H9 (cell line): Measurements from ENCODE around the gene AGGF1. TPM values are rescaled to one million over a fixed set of nuclear protein-coding genes. Genes with fewer than 3 reads are reported as not detected.

Source experiments
- DNase-seq: peaks from one replicate; pipeline ENCODE4 v3.0.0-alpha.2; 2017
- H2AFZ ChIP-seq: one replicate; pipeline ENCODE4 v1.6.1; 2013; ENCODE audit warnings: mild to moderate bottlenecking, low read length, control low read depth, moderate library complexity
- H2AK5ac ChIP-seq: 2 replicates; pipeline ENCODE4 v1.6.1; 2013; ENCODE audit warnings: low read length, control low read depth, mixed read lengths; ENCODE audit not compliant: insufficient read length
- H2BK120ac ChIP-seq: one replicate; pipeline ENCODE4 v1.6.1; 2013; ENCODE audit warnings: low read depth, mild to moderate bottlenecking, low read length, control low read depth, inconsistent platforms; ENCODE audit not compliant: poor library complexity, severe bottlenecking
- H2BK12ac ChIP-seq: 2 replicates; pipeline ENCODE4 v1.6.1; 2013; ENCODE audit warnings: low read length, control low read depth, mixed read lengths, low read depth; ENCODE audit not compliant: insufficient read length
- H2BK15ac ChIP-seq: 2 replicates; pipeline ENCODE4 v1.6.1; 2013; ENCODE audit warnings: low read depth, low read length, control low read depth
- H2BK20ac ChIP-seq: one replicate; pipeline ENCODE4 v1.6.1; 2013; ENCODE audit warnings: low read depth, mild to moderate bottlenecking, low read length, control low read depth, inconsistent platforms; ENCODE audit not compliant: poor library complexity, severe bottlenecking
- H2BK5ac ChIP-seq: 2 replicates; pipeline ENCODE4 v1.6.1; 2013; ENCODE audit warnings: low read length, control low read depth, mixed read lengths; ENCODE audit not compliant: insufficient read length
- H3K14ac ChIP-seq: 2 replicates; pipeline ENCODE4 v1.6.1; 2013; ENCODE audit warnings: low read length, control low read depth; ENCODE audit not compliant: insufficient read depth
- H3K18ac ChIP-seq: 2 replicates; pipeline ENCODE4 v1.6.1; 2013; ENCODE audit warnings: low read depth, mild to moderate bottlenecking, mixed read lengths, low read length, control low read depth; ENCODE audit not compliant: insufficient read length
- H3K23ac ChIP-seq: 2 replicates; pipeline ENCODE4 v1.6.1; 2013; ENCODE audit warnings: low read length, control low read depth, mixed read lengths, low read depth; ENCODE audit not compliant: insufficient read length
- H3K23me2 ChIP-seq: 2 replicates; pipeline ENCODE4 v1.6.1; 2013; ENCODE audit warnings: low read depth, mild to moderate bottlenecking, mixed read lengths, low read length, control low read depth; ENCODE audit not compliant: insufficient read length, poor library complexity, severe bottlenecking
- H3K27ac ChIP-seq: 2 replicates; pipeline ENCODE4 v1.5.1; 2013; ENCODE audit warnings: low read length, control low read depth, mixed read lengths, low read depth; ENCODE audit not compliant: insufficient read length
- H3K27me3 ChIP-seq: 2 replicates; pipeline ENCODE4 v1.6.1; 2013; ENCODE audit warnings: low read length, control low read depth, inconsistent platforms; ENCODE audit not compliant: insufficient read depth
- H3K4ac ChIP-seq: 2 replicates; pipeline ENCODE4 v1.6.1; 2013; ENCODE audit warnings: low read depth, mild to moderate bottlenecking, control low read depth, inconsistent platforms, low read length, moderate library complexity
- H3K4me1 ChIP-seq: 2 replicates; pipeline ENCODE4 v1.6.1; 2013; ENCODE audit warnings: low read length, control low read depth, inconsistent platforms; ENCODE audit not compliant: insufficient read depth
- H3K4me2 ChIP-seq: 2 replicates; pipeline ENCODE4 v1.6.1; 2013; ENCODE audit warnings: low read length, control low read depth, mixed read lengths; ENCODE audit not compliant: insufficient read length, insufficient read depth
- H3K56ac ChIP-seq: 2 replicates; pipeline ENCODE4 v1.6.1; 2013; ENCODE audit warnings: low read depth, mild to moderate bottlenecking, mixed read lengths, low read length, control low read depth; ENCODE audit not compliant: insufficient read length
- H3K79me1 ChIP-seq: 2 replicates; pipeline ENCODE4 v1.6.1; 2013; ENCODE audit warnings: low read depth, mild to moderate bottlenecking, moderate library complexity, low read length, control low read depth, inconsistent platforms; ENCODE audit not compliant: insufficient read depth, poor library complexity, severe bottlenecking
- H3K79me2 ChIP-seq: 2 replicates; pipeline ENCODE4 v1.6.1; 2013; ENCODE audit warnings: low read length, control low read depth, inconsistent platforms; ENCODE audit not compliant: insufficient read depth
- H3K9ac ChIP-seq: 2 replicates; pipeline ENCODE4 v1.6.1; 2013; ENCODE audit warnings: low read length, control low read depth, mixed read lengths; ENCODE audit not compliant: insufficient read length; ENCODE audit errors: extremely low read depth
- H3K9me3 ChIP-seq: one replicate; pipeline ENCODE4 v1.6.1; 2013; ENCODE audit warnings: low read depth, low read length, inconsistent platforms; ENCODE audit not compliant: control insufficient read depth
- H3T11ph ChIP-seq: one replicate; pipeline ENCODE4 v1.6.1; 2013; ENCODE audit warnings: mild to moderate bottlenecking, low read length, control low read depth, inconsistent platforms
- H4K20me1 ChIP-seq: one replicate; pipeline ENCODE4 v1.6.1; 2013; ENCODE audit not compliant: control insufficient read depth, insufficient read length, insufficient read depth
- H4K5ac ChIP-seq: 2 replicates; pipeline ENCODE4 v1.6.1; 2013; ENCODE audit warnings: low read depth, mild to moderate bottlenecking, mixed read lengths, low read length, control low read depth; ENCODE audit not compliant: insufficient read length
- H4K8ac ChIP-seq: replicated peaks from 2 replicates; pipeline ENCODE4 v1.6.1; 2013; ENCODE audit warnings: low read length, control low read depth, mixed read lengths, low read depth; ENCODE audit not compliant: insufficient read length
- H4K91ac ChIP-seq: 2 replicates; pipeline ENCODE4 v1.6.1; 2013; ENCODE audit warnings: low read depth, mild to moderate bottlenecking, moderate library complexity, mixed read lengths, low read length, control low read depth; ENCODE audit not compliant: insufficient read length
- H3K27ac Mint-ChIP-seq, 3 experiments: 2 replicates in 2 of 3; 3 replicates in 1 of 3; pipeline ENCODE4 v1.8.0; 2020 to 2021; ENCODE audit warnings: mixed read lengths in 3 of 3, mild to moderate bottlenecking in 1 of 3, moderate library complexity in 1 of 3
- H3K27me3 Mint-ChIP-seq: 2 replicates; pipeline ENCODE4 v1.8.0; 2021; ENCODE audit warnings: low read depth, mild to moderate bottlenecking, moderate library complexity, mixed read lengths
- H3K36me3 Mint-ChIP-seq, 3 experiments: 2 replicates in 2 of 3; 3 replicates in 1 of 3; pipeline ENCODE4 v1.8.0; 2020 to 2021; ENCODE audit warnings: low read depth in 3 of 3, mixed read lengths in 3 of 3; ENCODE audit not compliant: insufficient read depth in 1 of 3
- H3K4me1 Mint-ChIP-seq, 2 experiments: 2 replicates each; pipeline ENCODE4 v1.8.0; 2020; ENCODE audit warnings: mixed read lengths in 2 of 2
- H3K4me3 Mint-ChIP-seq, 2 experiments: 2 replicates in 1 of 2; 3 replicates in 1 of 2; pipeline ENCODE4 v1.8.0; 2020 to 2021; ENCODE audit warnings: mild to moderate bottlenecking in 2 of 2, mixed read lengths in 2 of 2, moderate library complexity in 1 of 2
- H3K9me3 Mint-ChIP-seq, 2 experiments: 2 replicates in 1 of 2; 3 replicates in 1 of 2; pipeline ENCODE4 v1.8.0; 2020; ENCODE audit warnings: mild to moderate bottlenecking in 2 of 2, mixed read lengths in 2 of 2, moderate library complexity in 1 of 2
- WGBS: extraction: QIAGEN DNeasy Blood & Tissue Kit; methylation state at CpG from one replicate; pipeline ENCODE4 v1.1.7; 2013; ENCODE audit warnings: missing lambda C conversion rate, low lambda C conversion rate, mixed read lengths; ENCODE audit not compliant: insufficient read length; ENCODE audit errors: extremely low coverage; 5-methylcytosine and 5-hydroxymethylcytosine counted together
- total RNA-seq: library from RNA; stranded (reverse); gene quantifications from 2 replicates; pipeline ENCODE4 v1.2.1, GENCODE V29; 2021
- TF ChIP-seq, protein P1 (sequence below): fragments of 200-600 bp; sonication (generic); conservative IDR thresholded peaks from 3 replicates; pipeline ENCODE4 v1.8.0; 2021; ENCODE audit warnings: antibody characterized with exemption, mild to moderate bottlenecking

The AGGF1 gene
- total RNA-seq, 1 experiment from 2014 or later, result 13.6 TPM

DNA sequence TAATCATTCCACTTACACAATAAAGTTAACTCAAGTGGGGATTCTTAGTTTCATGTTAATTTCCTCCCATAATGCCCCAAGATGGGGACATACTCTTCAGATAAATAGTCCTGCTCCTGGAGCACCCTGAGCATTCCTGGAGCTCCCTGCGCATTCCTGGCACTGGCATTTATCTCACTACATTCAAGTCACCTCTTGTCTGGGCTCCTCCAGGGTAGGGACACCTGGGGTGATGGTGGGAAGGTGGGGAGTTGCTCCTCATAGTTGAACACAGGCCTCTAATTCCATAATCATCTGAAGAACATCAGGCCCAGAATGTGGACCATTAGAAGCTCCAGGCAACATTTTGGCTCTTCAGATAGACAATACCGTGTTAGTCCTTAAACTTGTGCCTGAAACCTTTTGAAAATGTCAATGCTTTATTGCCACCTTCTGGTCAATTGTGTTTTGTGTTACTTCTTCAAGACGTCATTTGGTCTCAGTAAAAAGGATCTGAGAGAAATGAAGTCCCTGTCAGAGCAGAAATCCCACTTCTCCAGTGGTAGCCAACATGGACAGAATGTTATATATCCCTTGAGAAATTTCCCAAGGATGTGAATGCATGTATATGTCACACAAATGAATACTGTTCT is 14.2 kb upstream of the AGGF1 start:
- Histone ChIP-seq H2BK12ac (no peak overlapping the region), H3K14ac (no peak overlapping the region), H3K56ac (no peak overlapping the region), H3K4me1 (no peaks in the 10 kb centered on the region), H2BK20ac (no peak overlapping the region), H2AFZ (no peak overlapping the region), H3K27me3 (no peaks in the 10 kb centered on the region), H2BK120ac (no peak overlapping the region), H3K79me1 (no peaks in the 10 kb centered on the region), H3K23ac (no peak overlapping the region), H3K9me3 (no peaks in the 10 kb centered on the region), H3K79me2 (no peaks in the 10 kb centered on the region), H3K23me2 (no peaks in the 10 kb centered on the region), H3K9ac (no peak overlapping the region), H3K27ac (no peak overlapping the region), H3T11ph (no peak overlapping the region), H2BK5ac (no peak overlapping the region), H2AK5ac (no peak overlapping the region), H3K4me2 (no peak overlapping the region), H4K91ac (no peak overlapping the region), H3K4ac (no peak overlapping the region), H4K8ac (no peak overlapping the region), H4K20me1 (no peaks in the 10 kb centered on the region), H4K5ac (no peak overlapping the region), H3K18ac (no peak overlapping the region), H2BK15ac (no peak overlapping the region)
- WGBS, result no CpG with 5 or more reads among the region's 3 CpGs
- Mint-ChIP-seq H3K4me1 (peaks cover 6% of the 10 kb centered on the region in 2 experiments), H3K27ac (no peak overlapping the region), H3K4me3 (no peak overlapping the region), H3K27me3 (peaks cover 3% of the 10 kb centered on the region), H3K36me3 (no peaks in the 10 kb centered on the region), H3K9me3 (no peaks in the 10 kb centered on the region)
- TF ChIP-seq, protein P1, sequence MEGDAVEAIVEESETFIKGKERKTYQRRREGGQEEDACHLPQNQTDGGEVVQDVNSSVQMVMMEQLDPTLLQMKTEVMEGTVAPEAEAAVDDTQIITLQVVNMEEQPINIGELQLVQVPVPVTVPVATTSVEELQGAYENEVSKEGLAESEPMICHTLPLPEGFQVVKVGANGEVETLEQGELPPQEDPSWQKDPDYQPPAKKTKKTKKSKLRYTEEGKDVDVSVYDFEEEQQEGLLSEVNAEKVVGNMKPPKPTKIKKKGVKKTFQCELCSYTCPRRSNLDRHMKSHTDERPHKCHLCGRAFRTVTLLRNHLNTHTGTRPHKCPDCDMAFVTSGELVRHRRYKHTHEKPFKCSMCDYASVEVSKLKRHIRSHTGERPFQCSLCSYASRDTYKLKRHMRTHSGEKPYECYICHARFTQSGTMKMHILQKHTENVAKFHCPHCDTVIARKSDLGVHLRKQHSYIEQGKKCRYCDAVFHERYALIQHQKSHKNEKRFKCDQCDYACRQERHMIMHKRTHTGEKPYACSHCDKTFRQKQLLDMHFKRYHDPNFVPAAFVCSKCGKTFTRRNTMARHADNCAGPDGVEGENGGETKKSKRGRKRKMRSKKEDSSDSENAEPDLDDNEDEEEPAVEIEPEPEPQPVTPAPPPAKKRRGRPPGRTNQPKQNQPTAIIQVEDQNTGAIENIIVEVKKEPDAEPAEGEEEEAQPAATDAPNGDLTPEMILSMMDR, result peak; percentile 64; the same call in 2 of the 3 replicates
- DNase-seq, result peak; percentile 29
